ENCODE measurements around the gene CFAP99.

Gene CFAP99

DNA sequence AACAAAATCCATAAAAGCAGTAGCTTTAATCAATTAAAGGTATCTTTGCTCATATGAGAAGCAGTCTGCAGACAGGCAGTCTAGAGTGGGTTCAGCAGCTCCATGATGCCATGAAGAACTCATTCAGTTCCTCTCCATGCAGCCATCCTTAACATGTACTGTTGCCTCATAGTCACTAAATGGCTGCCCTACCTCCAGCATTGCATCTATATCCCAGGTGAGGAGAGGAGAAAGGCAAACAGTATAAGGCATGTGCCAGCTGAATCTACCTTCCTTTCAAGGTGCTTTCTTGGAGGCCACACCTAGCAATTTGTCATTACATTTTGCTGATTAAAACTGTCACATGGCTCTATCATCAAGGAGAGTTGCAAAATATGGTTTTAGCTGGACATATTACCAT lies 13.2 kb downstream of the CFAP99 start:
- DNase-seq, result no peak

DNA sequence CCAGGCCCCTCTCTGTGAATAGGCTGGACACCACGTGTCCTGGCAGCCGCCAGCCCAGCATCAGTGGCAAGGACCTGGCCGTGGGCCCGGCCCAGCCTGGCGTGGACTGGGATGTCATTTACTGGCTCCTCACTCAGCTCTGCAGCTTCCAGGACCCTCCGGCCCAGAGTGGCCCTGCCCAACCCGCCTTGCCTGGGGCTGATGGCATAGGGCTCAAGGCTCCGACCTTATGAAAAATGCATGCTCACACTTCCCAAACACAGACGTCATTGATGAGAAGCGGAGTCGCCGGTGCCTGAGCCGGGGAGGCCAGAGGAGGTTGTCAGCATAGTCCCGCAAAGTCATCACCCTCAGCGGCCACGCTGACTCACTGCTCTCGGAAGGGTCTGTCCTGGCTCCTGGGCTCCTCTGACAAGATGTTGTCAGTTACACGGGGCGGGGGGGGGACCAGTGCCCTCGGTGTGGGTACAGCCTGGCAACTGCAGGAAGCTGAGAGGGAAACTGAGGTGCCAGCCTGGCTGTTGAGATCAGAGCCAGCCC lies 14.3 kb downstream of the CFAP99 start:
- DNase-seq, result no peak

DNA sequence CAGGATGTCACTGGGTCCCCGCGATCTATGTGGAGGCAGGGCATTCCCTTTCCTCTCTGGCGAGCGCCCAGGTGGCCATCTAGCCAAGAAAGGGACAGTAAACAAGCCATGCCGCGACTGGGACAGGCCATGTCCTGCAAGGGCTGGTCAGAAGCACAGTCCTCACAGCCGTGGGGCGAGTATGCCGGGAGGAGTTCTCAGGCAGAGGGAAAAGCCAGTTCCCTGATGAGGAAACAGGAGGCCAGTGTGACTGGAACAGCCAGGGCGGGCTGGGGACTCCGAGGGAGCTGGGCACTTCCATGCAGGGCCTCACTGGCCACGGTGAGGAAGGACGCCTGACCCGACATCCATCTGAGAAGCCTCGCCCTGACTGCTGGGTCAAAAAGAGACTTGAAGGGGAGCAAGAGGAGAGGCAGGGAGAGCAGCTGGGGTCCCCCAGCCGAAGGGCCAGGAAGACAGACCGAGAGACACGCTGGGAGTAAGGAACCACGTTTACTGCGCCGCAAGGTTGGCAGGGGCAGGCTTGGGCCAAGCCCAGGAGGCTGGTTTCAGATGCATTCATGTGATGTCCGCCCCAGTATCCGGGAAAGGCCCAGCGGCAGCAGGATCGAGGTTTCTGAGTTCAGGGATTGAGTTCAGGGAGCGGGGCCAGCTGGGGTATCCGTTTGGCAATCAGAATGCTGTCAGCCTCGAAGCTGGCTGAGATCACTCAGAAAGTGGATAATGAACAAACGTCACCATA lies 15.0 kb downstream of the CFAP99 start:
- no peak for DNase-seq

DNA sequence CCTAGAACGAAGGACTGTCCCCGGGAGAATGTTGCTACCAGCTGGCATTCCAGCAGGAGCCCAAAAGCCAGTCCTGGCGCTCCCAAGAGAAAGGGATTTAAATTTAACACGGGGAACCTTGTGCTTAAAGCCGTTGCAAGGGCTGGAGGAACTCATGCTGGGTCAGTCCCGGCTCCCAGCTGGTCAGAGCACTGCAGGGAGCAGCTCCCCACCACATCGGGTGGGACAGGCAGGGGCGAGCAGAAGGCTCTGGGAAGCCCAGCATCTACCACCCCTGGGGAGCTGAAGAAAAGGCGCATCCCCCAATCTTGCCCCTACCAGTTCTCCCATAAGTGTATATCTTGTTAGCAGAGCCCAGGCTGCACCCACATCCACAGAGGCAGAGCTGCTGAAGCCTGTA lies 15.7 kb downstream of the CFAP99 start:
- DNase-seq, result no peak

DNA sequence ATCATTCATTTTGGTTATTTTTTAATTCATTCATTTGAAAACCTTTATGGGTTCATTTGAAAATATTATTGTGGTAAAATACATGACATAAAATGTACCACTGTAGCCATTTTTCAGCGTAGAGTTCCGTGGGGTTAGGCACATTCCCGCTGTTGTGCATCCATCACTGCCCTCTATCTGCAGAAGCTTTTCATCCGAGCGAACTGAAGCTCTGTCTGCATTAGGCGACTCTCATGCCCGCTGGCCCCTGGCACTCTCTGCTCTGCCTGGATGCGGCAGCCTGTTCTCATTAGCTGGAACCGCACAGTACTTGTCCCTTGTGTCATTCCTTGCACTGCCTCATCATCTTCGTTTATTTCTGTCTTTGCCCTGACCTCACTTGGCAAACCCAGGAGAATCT lies 17.5 kb downstream of the CFAP99 start:
- no peak for DNase-seq

DNA sequence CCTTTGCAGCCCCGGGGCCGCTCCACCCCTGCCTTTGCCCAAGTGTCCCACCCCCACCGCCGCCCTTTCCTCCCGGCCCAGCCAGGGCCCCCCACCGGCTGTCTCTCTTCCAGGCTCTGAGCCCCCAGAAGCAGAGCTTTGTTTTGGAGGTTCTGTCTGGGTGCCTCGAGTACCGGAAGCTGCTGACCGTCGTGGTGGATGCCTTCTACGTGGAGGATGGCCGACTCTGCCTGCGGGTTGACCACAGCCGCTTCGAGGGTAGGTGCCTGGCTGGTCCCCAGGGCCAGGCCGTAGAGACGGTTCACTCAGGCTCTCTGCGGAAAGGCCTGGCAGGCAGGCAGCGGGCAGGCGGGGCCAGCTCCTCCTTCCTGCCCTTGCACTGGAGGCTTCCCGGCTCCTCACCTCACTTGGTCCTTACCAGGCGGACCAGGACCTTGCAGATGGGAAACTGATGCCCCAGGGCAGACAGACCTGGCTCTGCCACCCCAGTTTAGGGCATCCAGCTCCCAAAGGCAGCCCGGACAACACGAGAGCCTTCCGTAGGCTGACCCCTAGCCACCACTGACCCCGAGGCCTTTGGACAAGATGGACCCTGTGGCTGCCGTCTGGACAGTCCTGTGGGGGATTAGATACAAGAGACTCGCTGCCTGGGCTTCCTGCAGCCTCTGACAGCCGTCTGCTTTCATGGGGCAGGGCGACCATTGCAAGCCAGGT lies 18.2 kb downstream of the CFAP99 start:
- no peak for DNase-seq

DNA sequence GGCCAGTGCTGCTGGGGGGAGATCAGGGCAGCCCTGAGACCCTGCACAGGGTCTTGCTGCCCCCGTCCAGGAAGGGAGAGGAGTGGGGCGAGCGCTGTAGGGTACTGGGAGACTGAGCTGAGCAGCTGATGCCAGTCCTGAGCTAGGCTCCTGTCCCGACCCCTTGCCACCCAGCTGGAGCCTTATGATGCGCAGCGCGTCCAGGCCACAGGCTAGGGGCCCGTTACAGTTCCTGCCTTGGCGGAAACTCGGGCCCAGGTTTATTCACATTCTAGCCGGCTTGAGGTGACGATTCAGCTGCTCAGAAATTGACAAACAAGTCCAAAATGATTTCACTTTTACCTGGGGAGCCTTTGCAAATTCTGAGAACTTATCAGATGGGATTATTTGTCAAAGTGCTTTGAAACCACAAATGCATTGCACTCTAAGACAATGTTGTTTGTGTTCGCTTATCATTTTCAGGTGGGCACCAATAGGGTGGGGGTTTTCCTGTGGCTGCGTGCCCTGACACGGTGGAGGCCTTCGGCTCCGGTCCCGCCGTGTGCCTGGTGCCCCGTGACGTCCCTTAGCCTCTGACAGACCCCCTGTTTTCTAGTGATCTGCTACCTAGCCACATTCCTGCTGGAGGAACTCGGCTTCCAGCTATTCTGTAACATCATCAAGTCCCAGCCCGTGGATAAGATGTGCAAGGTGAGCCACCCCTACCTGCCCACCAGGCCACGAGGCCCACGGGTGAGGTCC lies 18.9 kb downstream of the CFAP99 start:
- DNase-seq, result no peak

DNA sequence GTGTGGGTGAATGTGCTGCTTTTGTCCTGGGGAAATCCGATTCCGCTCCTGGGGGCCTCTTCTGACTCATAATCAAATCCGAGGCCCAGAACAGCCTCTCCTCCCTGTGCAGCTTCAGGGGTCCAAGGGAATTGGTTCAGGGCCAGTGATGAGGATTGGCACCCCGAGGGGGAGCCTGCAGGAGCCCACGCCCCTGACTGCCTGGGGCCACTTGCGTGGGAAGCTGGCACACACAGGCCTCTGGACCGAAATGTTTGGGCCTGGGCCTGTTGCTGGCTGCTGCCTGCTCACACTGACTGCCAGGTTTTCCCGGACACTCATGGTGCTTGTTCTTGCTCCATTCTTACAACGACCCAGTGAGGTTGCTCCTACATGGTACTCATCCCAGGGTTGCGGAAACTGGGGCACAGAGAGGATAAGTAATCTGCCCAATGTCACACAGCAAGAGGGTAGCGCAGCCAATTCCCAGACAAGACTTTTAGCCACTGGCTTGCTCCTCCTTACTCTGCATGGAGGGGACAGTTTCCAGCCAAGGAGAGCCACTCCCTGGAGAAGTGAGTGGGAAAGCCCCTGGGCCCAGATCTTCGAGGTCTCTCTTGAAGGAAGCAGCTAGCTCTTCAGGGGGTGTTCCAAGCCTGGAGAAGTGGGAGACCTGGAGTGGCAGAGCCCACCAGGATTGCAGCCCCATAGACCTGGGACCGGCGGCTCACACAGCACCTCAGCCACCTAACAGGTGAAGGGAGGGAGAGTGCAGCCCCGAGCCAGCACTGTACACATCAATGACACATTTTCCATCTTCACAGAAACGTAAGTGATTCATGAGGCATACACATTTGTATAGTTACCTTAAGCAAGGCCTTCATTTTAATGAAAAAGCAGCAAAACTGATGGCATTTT lies 20.3 kb downstream of the CFAP99 start:
- no peak for DNase-seq

DNA sequence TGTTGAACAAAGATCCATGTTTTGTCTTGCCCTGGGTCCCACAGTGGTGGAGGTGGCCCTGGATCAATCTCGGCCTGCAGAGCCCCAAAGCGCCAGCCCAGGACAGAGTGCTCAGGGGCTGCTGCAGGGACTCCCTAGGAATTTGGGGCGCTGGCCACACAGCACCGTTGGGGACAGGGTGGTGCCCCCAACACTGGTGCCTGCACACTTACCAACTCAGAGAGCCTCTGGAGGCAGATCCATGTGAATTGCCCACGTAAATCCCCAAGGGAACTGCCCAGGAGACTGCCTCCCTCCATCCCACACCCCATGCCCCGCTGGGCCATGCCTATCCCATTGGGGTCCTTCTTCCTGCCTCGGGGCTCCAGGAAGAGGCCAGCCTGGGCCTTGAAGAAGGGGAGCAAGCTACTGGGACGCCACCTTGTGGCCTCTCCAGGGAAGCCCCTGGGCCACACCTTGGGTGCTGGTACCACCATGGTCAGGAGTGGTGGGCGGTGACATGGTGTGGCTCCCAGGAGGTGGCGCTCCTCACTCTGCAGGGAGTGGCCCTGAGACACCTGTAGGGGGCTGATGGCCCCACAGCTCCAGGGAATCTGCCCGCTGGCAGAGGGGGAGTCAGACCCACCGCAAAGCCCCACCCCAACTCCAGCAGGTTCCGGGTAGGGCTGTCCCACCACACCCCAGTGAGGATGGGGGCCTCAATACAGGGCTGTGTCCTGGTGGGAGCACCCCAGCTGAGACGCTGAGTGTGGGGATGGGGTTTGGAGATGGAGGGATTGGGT lies 22.8 kb downstream of the CFAP99 start:
- DNase-seq, result peak; percentile 86

DNA sequence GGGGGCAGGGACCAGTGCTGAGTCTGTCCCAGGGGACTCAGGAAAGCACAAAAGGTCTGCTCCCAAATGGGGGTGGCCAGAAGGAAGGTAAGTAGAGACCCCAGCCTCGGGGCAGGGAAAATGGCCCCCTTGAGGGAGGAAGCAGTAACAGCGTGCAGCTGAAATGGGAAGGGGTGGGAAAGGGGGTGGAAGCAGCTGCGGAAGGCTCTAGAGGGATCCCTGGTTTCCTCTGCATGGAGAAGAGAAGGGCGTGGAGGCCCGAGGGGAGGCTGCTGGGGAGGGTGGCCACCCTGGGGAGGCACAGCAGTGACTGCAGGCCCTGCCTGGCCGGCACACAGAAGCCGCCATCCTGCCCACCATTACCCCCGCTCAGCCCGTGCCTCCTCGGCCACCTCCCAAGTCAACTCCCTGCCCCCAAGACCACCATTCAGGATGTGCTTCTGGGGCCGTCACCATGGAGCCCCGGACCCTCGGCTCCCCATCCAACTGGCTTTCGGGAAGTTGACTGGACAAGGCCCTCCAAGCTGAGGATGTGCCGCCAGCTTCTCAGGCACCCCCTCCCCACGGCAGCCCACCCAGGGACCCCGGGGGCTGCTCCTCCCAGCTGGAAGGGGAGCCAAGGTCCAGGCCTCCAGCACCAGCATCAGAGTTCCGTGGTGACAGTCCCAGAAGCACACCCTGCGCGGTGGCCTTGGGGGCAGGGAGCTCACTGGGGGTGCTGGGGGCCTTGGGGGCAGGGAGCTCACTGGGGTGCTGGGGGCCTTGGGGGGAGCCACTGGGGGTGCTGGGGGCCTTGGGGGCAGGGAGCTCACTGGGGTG lies 23.6 kb downstream of the CFAP99 start:
- DNase-seq, result no peak

DNA sequence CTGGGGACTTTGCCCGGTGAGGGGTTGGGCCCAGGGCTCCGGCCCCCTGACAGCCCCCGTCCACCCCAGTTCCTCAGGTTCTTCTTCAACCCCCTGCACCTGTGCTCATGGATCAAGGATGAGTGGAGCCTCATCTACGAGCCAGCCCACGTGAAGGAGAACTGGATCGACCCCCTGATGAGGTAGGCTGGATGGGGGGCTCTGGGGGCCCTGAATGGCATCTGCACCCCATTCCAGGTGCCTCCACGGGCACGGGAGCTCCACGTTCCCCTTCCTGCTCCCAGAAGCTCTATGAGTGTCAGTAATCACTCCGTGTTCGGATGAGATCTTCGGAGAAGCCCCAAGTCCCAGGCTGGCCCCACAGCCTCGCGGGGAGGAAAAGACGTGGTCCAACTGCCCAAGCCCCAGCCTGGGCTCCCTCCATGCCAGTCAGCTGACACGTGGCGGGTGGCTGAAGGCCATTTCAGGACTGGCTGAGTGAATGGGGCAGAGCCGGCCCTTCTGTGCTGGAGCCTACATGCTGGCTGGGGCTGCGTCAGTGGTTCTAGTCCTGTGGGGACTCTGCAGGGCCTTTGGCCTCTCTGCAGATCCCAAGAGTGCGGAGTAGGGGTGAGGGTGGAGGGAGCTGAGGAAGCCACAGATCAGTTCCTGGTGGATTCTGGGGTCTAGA lies 24.4 kb downstream of the CFAP99 start:
- DNase-seq, result no peak

DNA sequence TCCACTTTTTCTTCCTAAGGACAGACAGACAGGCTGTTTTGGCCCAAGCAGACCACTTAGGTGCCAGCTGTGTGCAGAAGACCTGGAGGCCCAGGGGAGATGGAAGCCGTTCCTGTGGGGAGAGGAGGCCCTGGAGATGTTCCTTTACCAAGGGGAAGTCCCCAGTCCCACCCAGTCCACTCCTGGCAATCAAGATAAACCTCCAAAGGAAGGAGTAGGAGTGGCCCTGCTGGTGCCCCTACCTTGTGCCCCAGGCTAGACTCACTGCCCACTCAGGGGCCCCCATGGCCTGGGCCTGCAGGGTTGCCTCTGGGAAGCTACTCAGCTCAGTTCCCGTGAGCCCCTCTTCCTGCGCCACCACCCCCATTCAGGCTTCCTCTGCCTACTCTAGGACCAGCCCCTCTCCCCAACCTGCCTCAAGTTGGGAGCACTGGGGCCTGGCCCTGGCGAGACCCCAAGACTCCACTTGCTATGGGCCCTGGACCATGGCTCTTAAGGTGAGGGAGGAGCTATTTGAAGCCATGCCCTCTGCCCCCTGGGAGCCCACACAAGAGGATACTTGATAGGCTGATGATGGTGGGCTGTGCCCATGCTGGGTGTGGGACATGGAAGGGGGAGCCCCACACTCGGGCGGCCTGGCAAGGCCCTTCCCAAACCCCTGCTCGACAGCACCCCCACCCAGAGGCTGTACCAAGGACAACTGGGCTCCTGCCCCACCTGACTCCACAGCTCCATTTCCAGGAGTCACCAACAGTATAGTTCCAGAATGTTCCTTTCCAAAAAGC lies 25.4 kb downstream of the CFAP99 start:
- DNase-seq, result no peak

DNA sequence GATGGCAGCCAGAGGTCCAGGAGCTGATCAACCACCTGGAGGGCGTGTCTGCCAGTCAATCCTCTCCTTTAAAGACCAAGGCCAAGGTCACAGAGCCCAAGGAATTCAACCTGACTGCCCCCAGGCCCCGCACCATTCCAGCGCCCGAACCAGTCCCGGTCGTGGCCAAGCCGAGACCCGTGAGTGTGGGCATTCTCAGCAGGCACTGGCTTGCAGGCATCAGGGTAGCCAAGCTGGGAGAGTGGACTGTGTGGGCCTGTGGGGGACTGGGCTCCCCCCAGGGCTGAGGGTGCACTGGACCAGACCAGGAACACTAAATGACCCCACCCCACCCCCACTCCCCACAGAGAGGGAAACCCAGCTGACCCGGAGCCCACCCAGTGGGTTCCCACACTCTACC lies 26.4 kb downstream of the CFAP99 start:
- DNase-seq, result no peak

DNA sequence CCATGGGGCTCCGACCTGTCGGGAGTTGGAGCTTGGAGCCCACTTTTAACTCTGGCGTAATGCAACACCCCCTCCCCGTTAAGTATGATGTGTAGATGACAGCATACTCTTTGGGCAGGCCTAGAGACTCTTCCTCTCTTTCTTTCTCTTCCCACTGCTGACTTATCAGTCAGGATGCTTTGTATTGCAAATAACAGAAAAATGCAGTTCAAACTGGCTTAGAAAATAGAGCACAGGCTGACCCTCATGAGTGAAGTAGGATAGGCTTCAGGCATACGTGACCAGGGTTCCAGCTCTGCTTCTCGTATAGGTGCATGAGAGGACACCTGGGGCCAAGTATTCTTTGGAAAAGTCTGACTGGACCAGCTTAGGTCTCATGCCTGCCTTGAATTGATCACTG lies 26.8 kb downstream of the CFAP99 start:
- no peak for DNase-seq

DNA sequence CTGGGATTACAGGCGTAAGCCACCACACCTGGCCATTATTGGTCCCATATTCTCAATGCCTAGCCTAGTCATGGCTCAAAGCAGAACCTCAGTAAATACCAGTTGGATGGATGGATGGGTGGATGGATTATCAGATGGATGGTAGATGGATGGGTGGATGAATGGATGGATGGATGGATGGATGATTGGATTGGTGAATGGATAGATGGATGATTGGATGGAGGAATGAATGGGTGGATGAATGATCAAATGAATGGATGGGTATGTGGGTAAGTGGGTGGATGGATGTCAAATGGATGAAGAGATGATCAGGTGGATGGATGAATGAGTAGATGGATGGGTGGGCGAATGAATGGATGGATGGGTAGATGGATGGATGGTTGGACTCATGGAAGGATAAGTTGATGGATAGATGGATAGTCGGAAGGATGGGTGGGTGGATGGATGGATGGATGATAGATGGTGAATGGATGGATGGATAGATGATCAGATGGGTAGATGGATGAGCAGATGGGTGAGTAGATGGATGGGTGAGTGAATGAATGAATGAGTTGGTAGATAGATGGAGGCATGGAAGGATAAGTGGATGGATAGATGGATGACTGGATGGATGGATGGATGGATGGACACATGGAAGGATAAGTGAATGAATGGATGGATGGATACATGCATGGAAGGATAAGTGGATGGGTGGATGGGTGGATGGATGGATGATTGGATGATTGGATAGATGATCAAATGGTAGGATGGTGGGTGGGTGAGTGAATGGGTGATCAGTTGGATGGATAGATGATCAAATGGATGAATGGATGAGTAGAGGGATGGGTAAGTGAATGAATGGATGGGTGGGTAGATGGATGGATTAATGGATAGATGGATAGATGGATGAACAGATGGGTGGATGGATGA lies 28.2 kb downstream of the CFAP99 start:
- no peak for DNase-seq

DNA sequence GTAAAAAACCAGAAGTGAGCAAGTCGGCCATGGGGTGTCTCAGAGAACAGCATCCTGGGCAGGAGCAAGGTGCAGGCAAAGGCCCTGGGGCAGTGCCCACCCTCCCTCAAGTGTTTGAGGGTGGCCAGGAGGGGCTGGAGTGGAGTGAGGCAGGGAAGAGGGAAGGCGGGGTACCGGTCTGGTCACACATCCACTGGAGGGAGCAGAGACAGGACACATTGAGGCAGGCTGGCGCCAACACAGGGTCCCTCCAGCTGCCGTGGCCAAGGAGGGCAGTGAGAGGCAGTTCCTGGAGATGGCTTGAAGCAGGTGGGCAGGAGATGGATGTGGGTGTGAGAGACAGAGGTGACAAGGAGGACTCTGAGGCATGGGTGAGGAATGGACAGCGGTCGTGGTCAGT lies 29.8 kb downstream of the CFAP99 start:
- DNase-seq, result no peak

DNA sequence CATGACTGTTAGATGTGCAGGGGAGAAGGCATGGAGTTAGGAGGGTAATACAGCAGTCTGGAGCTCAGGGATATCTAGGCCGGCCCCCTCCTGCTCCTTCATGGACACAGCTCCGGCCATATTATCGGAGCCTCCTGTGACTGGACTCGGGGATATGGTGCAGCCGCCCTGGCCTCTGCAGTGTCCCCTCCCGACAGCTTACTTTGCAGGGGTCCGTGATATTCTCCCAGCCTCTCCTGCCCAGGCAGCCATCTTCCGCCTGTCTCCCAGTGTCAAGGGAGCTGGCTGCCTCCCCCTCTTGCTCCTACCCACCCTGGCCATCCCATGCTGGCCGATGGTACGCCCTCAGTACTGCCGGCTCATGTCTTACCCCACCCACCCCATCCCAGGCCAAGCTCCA lies 30.3 kb downstream of the CFAP99 start:
- DNase-seq, result no peak
